B cell (primary cell): ENCODE measurements around the gene CAMTA2.

Experiments
- EZH2 ChIP-seq: IDR thresholded peaks from 2 replicates; pipeline ENCODE4 v1.6.1; 2012; ENCODE audit warnings: borderline replicate concordance, low read depth, mild to moderate bottlenecking, moderate library complexity, low read length; ENCODE audit not compliant: insufficient read depth, poor library complexity, severe bottlenecking
- TF ChIP-seq, protein P1 (sequence below): fragments of 200-600 bp; IDR thresholded peaks from one replicate; pipeline ENCODE4 v1.8.0; 2022; ENCODE audit warnings: antibody characterized with exemption, mild to moderate bottlenecking

DNA sequence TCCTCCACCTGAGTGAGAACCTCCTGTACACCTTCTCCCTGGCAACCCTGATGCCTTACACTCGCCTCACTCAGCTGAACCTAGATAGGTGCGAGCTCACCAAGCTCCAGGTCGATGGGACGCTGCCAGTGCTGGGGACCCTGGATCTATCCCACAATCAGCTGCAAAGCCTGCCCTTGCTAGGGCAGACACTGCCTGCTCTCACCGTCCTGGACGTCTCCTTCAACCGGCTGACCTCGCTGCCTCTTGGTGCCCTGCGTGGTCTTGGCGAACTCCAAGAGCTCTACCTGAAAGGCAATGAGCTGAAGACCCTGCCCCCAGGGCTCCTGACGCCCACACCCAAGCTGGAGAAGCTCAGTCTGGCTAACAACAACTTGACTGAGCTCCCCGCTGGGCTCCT, 54.7 kb downstream of the CAMTA2 start:
- TF ChIP-seq, protein P1, sequence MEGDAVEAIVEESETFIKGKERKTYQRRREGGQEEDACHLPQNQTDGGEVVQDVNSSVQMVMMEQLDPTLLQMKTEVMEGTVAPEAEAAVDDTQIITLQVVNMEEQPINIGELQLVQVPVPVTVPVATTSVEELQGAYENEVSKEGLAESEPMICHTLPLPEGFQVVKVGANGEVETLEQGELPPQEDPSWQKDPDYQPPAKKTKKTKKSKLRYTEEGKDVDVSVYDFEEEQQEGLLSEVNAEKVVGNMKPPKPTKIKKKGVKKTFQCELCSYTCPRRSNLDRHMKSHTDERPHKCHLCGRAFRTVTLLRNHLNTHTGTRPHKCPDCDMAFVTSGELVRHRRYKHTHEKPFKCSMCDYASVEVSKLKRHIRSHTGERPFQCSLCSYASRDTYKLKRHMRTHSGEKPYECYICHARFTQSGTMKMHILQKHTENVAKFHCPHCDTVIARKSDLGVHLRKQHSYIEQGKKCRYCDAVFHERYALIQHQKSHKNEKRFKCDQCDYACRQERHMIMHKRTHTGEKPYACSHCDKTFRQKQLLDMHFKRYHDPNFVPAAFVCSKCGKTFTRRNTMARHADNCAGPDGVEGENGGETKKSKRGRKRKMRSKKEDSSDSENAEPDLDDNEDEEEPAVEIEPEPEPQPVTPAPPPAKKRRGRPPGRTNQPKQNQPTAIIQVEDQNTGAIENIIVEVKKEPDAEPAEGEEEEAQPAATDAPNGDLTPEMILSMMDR, result no peak
- TF ChIP-seq EZH2, result no peak
